ENCODE data around the gene HLA-G.
"Not testable (repeated sequence)": the region's sequence is repeated elsewhere in the genome, so short reads cannot be mapped to it uniquely, and the experiment has no call there.

The HLA-G gene

DNA sequence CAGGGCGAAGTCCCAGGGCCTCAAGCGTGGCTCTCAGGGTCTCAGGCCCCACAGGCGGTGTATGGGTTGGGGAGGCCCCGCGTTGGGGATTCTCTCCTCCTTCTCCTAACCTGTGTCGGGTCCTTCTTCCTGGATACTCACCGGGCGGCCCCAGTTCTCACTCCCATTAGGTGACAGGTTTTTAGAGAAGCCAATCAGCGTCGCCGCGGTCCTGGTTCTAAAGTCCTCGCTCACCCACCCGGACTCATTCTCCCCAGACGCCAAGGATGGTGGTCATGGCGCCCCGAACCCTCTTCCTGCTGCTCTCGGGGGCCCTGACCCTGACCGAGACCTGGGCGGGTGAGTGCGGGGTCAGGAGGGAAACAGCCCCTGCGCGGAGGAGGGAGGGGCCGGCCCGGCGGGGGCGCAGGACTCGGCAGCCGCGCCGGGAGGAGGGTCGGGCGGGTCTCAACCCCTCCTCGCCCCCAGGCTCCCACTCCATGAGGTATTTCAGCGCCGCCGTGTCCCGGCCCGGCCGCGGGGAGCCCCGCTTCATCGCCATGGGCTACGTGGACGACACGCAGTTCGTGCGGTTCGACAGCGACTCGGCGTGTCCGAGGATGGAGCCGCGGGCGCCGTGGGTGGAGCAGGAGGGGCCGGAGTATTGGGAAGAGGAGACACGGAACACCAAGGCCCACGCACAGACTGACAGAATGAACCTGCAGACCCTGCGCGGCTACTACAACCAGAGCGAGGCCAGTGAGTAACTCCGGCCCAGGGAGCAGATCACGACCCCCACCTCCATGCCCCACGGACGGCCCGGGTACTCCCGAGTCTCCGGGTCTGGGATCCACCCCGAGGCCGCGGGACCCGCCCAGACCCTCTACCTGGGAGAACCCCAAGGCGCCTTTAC, at the start of gene HLA-G:
Gene HLA-G (plus strand): TSS at position 247 of the 892 bp plus-strand sequence. CDS start 20 bp downstream, at position 267.
- Histone ChIP-seq H3K79me2 (ENCODE audit: insufficient read depth, low read depth) (no peaks in the 10 kb centered on the region), H2AFZ (ENCODE audit: low read depth) (no peak within 1 kb of the TSS), H3K4me2 (no peak within 1 kb of the TSS), H4K20me1 (ENCODE audit: insufficient read depth) (no peaks in the 10 kb centered on the region), H3K27ac (no peak within 1 kb of the TSS), H3K36me3 (ENCODE audit: insufficient read depth) (no peaks in the 10 kb centered on the region), H3K27me3 (ENCODE audit: insufficient read depth, low read depth) (no peaks in the 10 kb centered on the region), H3K4me1 (ENCODE audit: low read depth, poor library complexity, severe bottlenecking) (no peaks in the 10 kb centered on the region), H3K4me3 (IDR thresholded peaks at IDR 0.05; ENCODE audit: insufficient read depth, low read depth, low read length) (no peak within 1 kb of the TSS), H3K9ac (no peak within 1 kb of the TSS)
- TF ChIP-seq, protein P1, sequence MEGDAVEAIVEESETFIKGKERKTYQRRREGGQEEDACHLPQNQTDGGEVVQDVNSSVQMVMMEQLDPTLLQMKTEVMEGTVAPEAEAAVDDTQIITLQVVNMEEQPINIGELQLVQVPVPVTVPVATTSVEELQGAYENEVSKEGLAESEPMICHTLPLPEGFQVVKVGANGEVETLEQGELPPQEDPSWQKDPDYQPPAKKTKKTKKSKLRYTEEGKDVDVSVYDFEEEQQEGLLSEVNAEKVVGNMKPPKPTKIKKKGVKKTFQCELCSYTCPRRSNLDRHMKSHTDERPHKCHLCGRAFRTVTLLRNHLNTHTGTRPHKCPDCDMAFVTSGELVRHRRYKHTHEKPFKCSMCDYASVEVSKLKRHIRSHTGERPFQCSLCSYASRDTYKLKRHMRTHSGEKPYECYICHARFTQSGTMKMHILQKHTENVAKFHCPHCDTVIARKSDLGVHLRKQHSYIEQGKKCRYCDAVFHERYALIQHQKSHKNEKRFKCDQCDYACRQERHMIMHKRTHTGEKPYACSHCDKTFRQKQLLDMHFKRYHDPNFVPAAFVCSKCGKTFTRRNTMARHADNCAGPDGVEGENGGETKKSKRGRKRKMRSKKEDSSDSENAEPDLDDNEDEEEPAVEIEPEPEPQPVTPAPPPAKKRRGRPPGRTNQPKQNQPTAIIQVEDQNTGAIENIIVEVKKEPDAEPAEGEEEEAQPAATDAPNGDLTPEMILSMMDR (conservative IDR thresholded peaks at IDR 0.05; ENCODE audit: low read depth, low read length): no peak

GRCh38 chr6:29780019-29780698, 47.5 kb upstream of the HLA-G start:
- not testable (repeated sequence) for H3K27ac ChIP-seq; H2AFZ ChIP-seq (ENCODE audit: low read depth); H3K4me3 ChIP-seq (IDR thresholded peaks at IDR 0.05; ENCODE audit: insufficient read depth, low read depth, low read length); H3K79me2 ChIP-seq (ENCODE audit: insufficient read depth, low read depth); H3K36me3 ChIP-seq (ENCODE audit: insufficient read depth); H3K9ac ChIP-seq; H3K4me2 ChIP-seq; H3K27me3 ChIP-seq (ENCODE audit: insufficient read depth, low read depth); H3K4me1 ChIP-seq (ENCODE audit: low read depth, poor library complexity, severe bottlenecking); H4K20me1 ChIP-seq (ENCODE audit: insufficient read depth)

GRCh38 chr6:29789176-29789575, 38.4 kb upstream of the HLA-G start:
- TF ChIP-seq, protein P1 (conservative IDR thresholded peaks at IDR 0.05; ENCODE audit: low read depth, low read length): no peak
- no peaks in the 10 kb centered on the region for H3K27me3 ChIP-seq (ENCODE audit: insufficient read depth, low read depth)
- no peak overlapping the region for H3K9ac ChIP-seq
- H2AFZ ChIP-seq (ENCODE audit: low read depth): no peak overlapping the region
- H3K4me1 ChIP-seq (ENCODE audit: low read depth, poor library complexity, severe bottlenecking): peaks cover 4% of the 10 kb centered on the region
- no peaks in the 10 kb centered on the region for H4K20me1 ChIP-seq (ENCODE audit: insufficient read depth)
- H3K27ac ChIP-seq: no peak overlapping the region
- no peak overlapping the region for H3K4me3 ChIP-seq (IDR thresholded peaks at IDR 0.05; ENCODE audit: insufficient read depth, low read depth, low read length)
- H3K79me2 ChIP-seq (ENCODE audit: insufficient read depth, low read depth): no peaks in the 10 kb centered on the region
- H3K36me3 ChIP-seq (ENCODE audit: insufficient read depth): no peaks in the 10 kb centered on the region
- H3K4me2 ChIP-seq: no peak overlapping the region

- Histone ChIP-seq H3K79me2 (ENCODE audit: insufficient read depth, low read depth) (no peaks in the 10 kb centered on the region), H3K4me3 (IDR thresholded peaks at IDR 0.05; ENCODE audit: insufficient read depth, low read depth, low read length) (no peak overlapping the region), H3K4me1 (ENCODE audit: low read depth, poor library complexity, severe bottlenecking) (peaks cover 4% of the 10 kb centered on the region), H4K20me1 (ENCODE audit: insufficient read depth) (no peaks in the 10 kb centered on the region), H3K27me3 (ENCODE audit: insufficient read depth, low read depth) (no peaks in the 10 kb centered on the region), H3K9ac (no peak overlapping the region), H2AFZ (ENCODE audit: low read depth) (no peak overlapping the region), H3K36me3 (ENCODE audit: insufficient read depth) (no peaks in the 10 kb centered on the region), H3K27ac (no peak overlapping the region), H3K4me2 (no peak overlapping the region)
- TF ChIP-seq, protein P1 (conservative IDR thresholded peaks at IDR 0.05; ENCODE audit: low read depth, low read length): no peak
These were observed 37.0 kb upstream of the HLA-G start for GRCh38 chr6:29790626-29791025.

Data from KMS-11 (cell line).